Measurements from ENCODE around the gene EMP1.

EMP1 gene

GRCh38 chr12:13223941-13224340, 27.4 kb downstream of the EMP1 start:
- peak; percentile 74 for DNase-seq

- no peak for DNase-seq
These were observed 30.7 kb downstream of the EMP1 start for GRCh38 chr12:13227191-13227590.

- no peak for DNase-seq
These were observed 32.1 kb downstream of the EMP1 start for GRCh38 chr12:13228579-13228978.

- DNase-seq: no peak
These were observed 33.0 kb downstream of the EMP1 start for GRCh38 chr12:13229504-13229903.

- DNase-seq: peak; percentile 35
These were observed 34.0 kb downstream of the EMP1 start for GRCh38 chr12:13230500-13230899.

- DNase-seq: peak; percentile 59
These were observed 37.5 kb downstream of the EMP1 start for GRCh38 chr12:13233830-13234641.

GRCh38 chr12:13238204-13238603, 41.7 kb downstream of the EMP1 start:
- DNase-seq: no peak

GRCh38 chr12:13241833-13242488, 45.4 kb downstream of the EMP1 start:
- DNase-seq: no peak

- DNase-seq: no peak
These were observed 46.4 kb downstream of the EMP1 start for GRCh38 chr12:13242936-13243335.

GRCh38 chr12:13243516-13244070, 47.1 kb downstream of the EMP1 start:
- DNase-seq: no peak

- DNase-seq: no peak
These were observed 51.1 kb downstream of the EMP1 start for GRCh38 chr12:13247596-13247995.

- no peak for DNase-seq
These were observed 52.4 kb downstream of the EMP1 start for GRCh38 chr12:13248964-13249363.

- DNase-seq: peak; percentile 51
These were observed 53.9 kb downstream of the EMP1 start for GRCh38 chr12:13250416-13250815.

GRCh38 chr12:13251521-13251920, 55.0 kb downstream of the EMP1 start:
- DNase-seq: no peak

GRCh38 chr12:13252024-13252423, 55.5 kb downstream of the EMP1 start:
- DNase-seq: no peak

GRCh38 chr12:13252616-13253015, 56.1 kb downstream of the EMP1 start:
- no peak for DNase-seq

GRCh38 chr12:13253966-13254760, 57.6 kb downstream of the EMP1 start:
- no peak for DNase-seq

- peak; percentile 94 for DNase-seq
These were observed 59.5 kb downstream of the EMP1 start for GRCh38 chr12:13255792-13256691.

- DNase-seq: no peak
These were observed 60.1 kb downstream of the EMP1 start for GRCh38 chr12:13256692-13257045.

GRCh38 chr12:13257356-13257875, 60.9 kb downstream of the EMP1 start:
- no peak for DNase-seq

GRCh38 chr12:13258197-13258596, 61.7 kb downstream of the EMP1 start:
- no peak for DNase-seq

- DNase-seq: no peak
These were observed 62.2 kb downstream of the EMP1 start for GRCh38 chr12:13258717-13259119.
